H1 (cell line): ENCODE data around the gene ZNF282. TPM values are rescaled to one million over a fixed set of nuclear protein-coding genes. Genes with fewer than 3 reads are reported as not detected.

Experiments used
- FOSL1 ChIP-seq: IDR thresholded peaks from 2 replicates; pipeline ENCODE4 v1.6.1; 2011; ENCODE audit warnings: mild to moderate bottlenecking, low read depth, low read length, moderate library complexity; ENCODE audit not compliant: insufficient read depth
- JUND ChIP-seq: IDR thresholded peaks from 2 replicates; pipeline ENCODE4 v1.6.1; 2011; ENCODE audit warnings: mild to moderate bottlenecking, improper control_type of control experiment, low read length
- KDM1A ChIP-seq: fragments of 200-600, 300-600 bp; sonication (generic); IDR thresholded peaks from 2 replicates; pipeline ENCODE4 v1.7.1; 2016; ENCODE audit warnings: mild to moderate bottlenecking, low read length, borderline replicate concordance
- NRF1 ChIP-seq: IDR thresholded peaks from 2 replicates; pipeline ENCODE4 v1.6.1; 2011; ENCODE audit warnings: mild to moderate bottlenecking, low read depth, low read length, improper control_type of control experiment
- TAF1 ChIP-seq: IDR thresholded peaks from 2 replicates; pipeline ENCODE4 v1.6.1; 2011; ENCODE audit warnings: mild to moderate bottlenecking, low read depth, low read length
- polyA plus RNA-seq, 7 experiments: library from polyadenylated mRNA; depleted of rRNA in 3 of 7; stranded (reverse) in 5 of 7; unstranded in 2 of 7; fragments of >200 nt in 5 of 7; fragments of 200-250 nt in 2 of 7; gene quantifications; 1 replicate in 5 of 7; 2 replicates in 1 of 7; 4 replicates in 1 of 7; pipeline versions ENCODE4 v1.2.1 to v1.2.3, GENCODE V29; 2011 to 2013; ENCODE audit warnings: missing spikeins in 2 of 7, mixed read lengths in 2 of 7
- total RNA-seq: library from RNA; stranded (reverse); fragmentation: NEBNext Ultra II Directional; extraction: Animal tissue kit (Norgen Biotek cat#: 25700); gene quantifications from 2 replicates; pipeline ENCODE4 v1.2.1, GENCODE V29; 2021
- TF ChIP-seq, protein P1 (sequence below): fragments of 300-600 bp; sonication (generic); IDR thresholded peaks from 2 replicates; pipeline ENCODE4 v1.7.1; 2012; ENCODE audit warnings: low read length, moderate library complexity, mild to moderate bottlenecking, inconsistent platforms; ENCODE audit not compliant: insufficient replicate concordance
- TF ChIP-seq, protein P2 (sequence below): IDR thresholded peaks from 2 replicates; pipeline ENCODE4 v1.6.1; 2011; ENCODE audit warnings: low read length, improper control_type of control experiment
- TF ChIP-seq, protein P3 (sequence below): IDR thresholded peaks from 2 replicates; pipeline ENCODE4 v1.6.1; 2011; ENCODE audit warnings: low read depth, mild to moderate bottlenecking, low read length; ENCODE audit not compliant: insufficient read depth

The ZNF282 gene
- total and polyA plus RNA-seq, 2 of the 8 experiments (the other 6 are each of a cell fraction or from before 2014, with no cell fraction given) = 16.9 to 36.3 TPM

DNA sequence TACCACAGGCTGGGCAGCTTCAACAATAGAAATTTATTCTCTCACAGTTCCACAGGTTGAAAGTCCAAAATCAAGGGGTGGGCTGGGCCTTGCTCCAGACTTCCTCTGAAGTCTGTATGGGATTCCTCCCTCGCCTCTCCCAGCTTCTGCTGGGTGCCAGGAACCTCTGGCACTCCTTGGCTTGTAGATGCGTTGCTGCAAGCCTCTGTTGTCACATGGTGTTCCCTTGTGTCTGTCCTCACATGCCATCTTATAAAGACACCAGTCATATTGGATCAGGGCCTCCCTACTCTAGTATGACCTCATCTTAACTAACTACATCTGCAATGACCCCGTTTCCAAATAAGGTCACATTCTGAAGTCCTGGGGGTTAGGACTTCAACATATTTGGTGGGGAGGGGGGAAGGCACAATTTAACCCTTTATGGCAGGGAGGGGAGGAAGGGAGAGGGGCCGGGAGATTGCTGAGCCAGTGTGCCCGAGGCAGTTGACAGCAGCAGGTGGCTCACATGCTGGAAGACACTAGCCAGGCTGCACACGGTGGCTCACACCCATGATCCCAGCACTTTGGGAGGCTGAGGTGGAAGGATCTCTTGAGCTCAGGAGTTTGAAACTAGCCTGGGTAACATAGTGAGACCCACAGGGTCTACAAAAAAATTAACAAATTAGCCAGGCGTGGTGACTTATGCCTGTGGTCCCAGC, 18.8 kb downstream of the ZNF282 start (continued):
- TF ChIP-seq, protein P1, sequence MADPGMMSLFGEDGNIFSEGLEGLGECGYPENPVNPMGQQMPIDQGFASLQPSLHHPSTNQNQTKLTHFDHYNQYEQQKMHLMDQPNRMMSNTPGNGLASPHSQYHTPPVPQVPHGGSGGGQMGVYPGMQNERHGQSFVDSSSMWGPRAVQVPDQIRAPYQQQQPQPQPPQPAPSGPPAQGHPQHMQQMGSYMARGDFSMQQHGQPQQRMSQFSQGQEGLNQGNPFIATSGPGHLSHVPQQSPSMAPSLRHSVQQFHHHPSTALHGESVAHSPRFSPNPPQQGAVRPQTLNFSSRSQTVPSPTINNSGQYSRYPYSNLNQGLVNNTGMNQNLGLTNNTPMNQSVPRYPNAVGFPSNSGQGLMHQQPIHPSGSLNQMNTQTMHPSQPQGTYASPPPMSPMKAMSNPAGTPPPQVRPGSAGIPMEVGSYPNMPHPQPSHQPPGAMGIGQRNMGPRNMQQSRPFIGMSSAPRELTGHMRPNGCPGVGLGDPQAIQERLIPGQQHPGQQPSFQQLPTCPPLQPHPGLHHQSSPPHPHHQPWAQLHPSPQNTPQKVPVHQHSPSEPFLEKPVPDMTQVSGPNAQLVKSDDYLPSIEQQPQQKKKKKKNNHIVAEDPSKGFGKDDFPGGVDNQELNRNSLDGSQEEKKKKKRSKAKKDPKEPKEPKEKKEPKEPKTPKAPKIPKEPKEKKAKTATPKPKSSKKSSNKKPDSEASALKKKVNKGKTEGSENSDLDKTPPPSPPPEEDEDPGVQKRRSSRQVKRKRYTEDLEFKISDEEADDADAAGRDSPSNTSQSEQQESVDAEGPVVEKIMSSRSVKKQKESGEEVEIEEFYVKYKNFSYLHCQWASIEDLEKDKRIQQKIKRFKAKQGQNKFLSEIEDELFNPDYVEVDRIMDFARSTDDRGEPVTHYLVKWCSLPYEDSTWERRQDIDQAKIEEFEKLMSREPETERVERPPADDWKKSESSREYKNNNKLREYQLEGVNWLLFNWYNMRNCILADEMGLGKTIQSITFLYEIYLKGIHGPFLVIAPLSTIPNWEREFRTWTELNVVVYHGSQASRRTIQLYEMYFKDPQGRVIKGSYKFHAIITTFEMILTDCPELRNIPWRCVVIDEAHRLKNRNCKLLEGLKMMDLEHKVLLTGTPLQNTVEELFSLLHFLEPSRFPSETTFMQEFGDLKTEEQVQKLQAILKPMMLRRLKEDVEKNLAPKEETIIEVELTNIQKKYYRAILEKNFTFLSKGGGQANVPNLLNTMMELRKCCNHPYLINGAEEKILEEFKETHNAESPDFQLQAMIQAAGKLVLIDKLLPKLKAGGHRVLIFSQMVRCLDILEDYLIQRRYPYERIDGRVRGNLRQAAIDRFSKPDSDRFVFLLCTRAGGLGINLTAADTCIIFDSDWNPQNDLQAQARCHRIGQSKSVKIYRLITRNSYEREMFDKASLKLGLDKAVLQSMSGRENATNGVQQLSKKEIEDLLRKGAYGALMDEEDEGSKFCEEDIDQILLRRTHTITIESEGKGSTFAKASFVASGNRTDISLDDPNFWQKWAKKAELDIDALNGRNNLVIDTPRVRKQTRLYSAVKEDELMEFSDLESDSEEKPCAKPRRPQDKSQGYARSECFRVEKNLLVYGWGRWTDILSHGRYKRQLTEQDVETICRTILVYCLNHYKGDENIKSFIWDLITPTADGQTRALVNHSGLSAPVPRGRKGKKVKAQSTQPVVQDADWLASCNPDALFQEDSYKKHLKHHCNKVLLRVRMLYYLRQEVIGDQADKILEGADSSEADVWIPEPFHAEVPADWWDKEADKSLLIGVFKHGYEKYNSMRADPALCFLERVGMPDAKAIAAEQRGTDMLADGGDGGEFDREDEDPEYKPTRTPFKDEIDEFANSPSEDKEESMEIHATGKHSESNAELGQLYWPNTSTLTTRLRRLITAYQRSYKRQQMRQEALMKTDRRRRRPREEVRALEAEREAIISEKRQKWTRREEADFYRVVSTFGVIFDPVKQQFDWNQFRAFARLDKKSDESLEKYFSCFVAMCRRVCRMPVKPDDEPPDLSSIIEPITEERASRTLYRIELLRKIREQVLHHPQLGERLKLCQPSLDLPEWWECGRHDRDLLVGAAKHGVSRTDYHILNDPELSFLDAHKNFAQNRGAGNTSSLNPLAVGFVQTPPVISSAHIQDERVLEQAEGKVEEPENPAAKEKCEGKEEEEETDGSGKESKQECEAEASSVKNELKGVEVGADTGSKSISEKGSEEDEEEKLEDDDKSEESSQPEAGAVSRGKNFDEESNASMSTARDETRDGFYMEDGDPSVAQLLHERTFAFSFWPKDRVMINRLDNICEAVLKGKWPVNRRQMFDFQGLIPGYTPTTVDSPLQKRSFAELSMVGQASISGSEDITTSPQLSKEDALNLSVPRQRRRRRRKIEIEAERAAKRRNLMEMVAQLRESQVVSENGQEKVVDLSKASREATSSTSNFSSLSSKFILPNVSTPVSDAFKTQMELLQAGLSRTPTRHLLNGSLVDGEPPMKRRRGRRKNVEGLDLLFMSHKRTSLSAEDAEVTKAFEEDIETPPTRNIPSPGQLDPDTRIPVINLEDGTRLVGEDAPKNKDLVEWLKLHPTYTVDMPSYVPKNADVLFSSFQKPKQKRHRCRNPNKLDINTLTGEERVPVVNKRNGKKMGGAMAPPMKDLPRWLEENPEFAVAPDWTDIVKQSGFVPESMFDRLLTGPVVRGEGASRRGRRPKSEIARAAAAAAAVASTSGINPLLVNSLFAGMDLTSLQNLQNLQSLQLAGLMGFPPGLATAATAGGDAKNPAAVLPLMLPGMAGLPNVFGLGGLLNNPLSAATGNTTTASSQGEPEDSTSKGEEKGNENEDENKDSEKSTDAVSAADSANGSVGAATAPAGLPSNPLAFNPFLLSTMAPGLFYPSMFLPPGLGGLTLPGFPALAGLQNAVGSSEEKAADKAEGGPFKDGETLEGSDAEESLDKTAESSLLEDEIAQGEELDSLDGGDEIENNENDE = no peak
- TF ChIP-seq NRF1 (no peak), KDM1A (no peak), JUND (no peak), FOSL1 (no peak), TAF1 (no peak)
- TF ChIP-seq, protein P2, sequence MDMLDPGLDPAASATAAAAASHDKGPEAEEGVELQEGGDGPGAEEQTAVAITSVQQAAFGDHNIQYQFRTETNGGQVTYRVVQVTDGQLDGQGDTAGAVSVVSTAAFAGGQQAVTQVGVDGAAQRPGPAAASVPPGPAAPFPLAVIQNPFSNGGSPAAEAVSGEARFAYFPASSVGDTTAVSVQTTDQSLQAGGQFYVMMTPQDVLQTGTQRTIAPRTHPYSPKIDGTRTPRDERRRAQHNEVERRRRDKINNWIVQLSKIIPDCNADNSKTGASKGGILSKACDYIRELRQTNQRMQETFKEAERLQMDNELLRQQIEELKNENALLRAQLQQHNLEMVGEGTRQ = no peak
- TF ChIP-seq, protein P3, sequence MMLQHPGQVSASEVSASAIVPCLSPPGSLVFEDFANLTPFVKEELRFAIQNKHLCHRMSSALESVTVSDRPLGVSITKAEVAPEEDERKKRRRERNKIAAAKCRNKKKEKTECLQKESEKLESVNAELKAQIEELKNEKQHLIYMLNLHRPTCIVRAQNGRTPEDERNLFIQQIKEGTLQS = no peak
